Muscle of leg (tissue), 11 donors: Measurements from ENCODE around the gene SLC12A3. TPM values are rescaled to one million over a fixed set of nuclear protein-coding genes. Genes with fewer than 3 reads are reported as not detected.
A peak's percentile ranks its signal among the peaks of the same experiment; 100 is the strongest.

Source experiments
- DNase-seq: peaks from one replicate; pipeline ENCODE4 v3.0.0; 2013
- H3K27ac ChIP-seq: one replicate; pipeline ENCODE4 v1.5.1; 2013; ENCODE audit warnings: mild to moderate bottlenecking, low read length, control low read depth
- H3K27me3 ChIP-seq: one replicate; pipeline ENCODE4 v1.6.1; 2013; ENCODE audit warnings: low read length; ENCODE audit not compliant: control insufficient read depth, insufficient read depth
- H3K36me3 ChIP-seq: one replicate; pipeline ENCODE4 v1.6.1; 2013; ENCODE audit warnings: low read length; ENCODE audit not compliant: control insufficient read depth, insufficient read depth
- H3K4me1 ChIP-seq: one replicate; pipeline ENCODE4 v1.6.1; 2013; ENCODE audit warnings: low read length; ENCODE audit not compliant: control insufficient read depth, insufficient read depth
- H3K4me3 ChIP-seq: one replicate; pipeline ENCODE4 v1.5.1; 2013; ENCODE audit warnings: low read length, control low read depth
- H3K9me3 ChIP-seq: replicated peaks from 2 replicates; pipeline ENCODE4 v1.6.1; 2013; ENCODE audit warnings: low read depth, low read length; ENCODE audit not compliant: control insufficient read depth
- WGBS: methylation state at CpG from one replicate; pipeline ENCODE4 v1.1.5; 2013; ENCODE audit warnings: missing lambda C conversion rate; ENCODE audit not compliant: insufficient coverage; 5-methylcytosine and 5-hydroxymethylcytosine counted together
- polyA plus RNA-seq, 8 donors: library from polyadenylated mRNA; unstranded; fragments of 120-200 nt; gene quantifications; one replicate each; pipeline versions ENCODE4 v1.2.1 to v1.2.3, GENCODE V29; 2013; ENCODE audit warnings: inconsistent platforms in 1 of 8, low replicate concordance in 1 of 8; ENCODE audit not compliant: insufficient read length in 8 of 8, insufficient read depth in 1 of 8
- total RNA-seq: library from RNA; stranded (reverse); fragments of 120-200 nt; gene quantifications from one replicate; pipeline ENCODE4 v1.2.4, GENCODE V29; 2013

Gene SLC12A3
- total and polyA plus RNA-seq, 9 donors, result 0.03 to 0.07 (median 0.04) TPM; not detected in 2

- 80% methylated on average over 4 of the region's 7 CpGs for WGBS
- no peaks in the 10 kb centered on the region for H3K9me3 ChIP-seq
- DNase-seq, result no peak
- H3K36me3 ChIP-seq, result peaks cover 9% of the 10 kb centered on the region
- no peak overlapping the region for H3K4me3 ChIP-seq
- no peak overlapping the region for H3K27ac ChIP-seq
- peaks cover 5% of the 10 kb centered on the region for H3K4me1 ChIP-seq
- no peaks in the 10 kb centered on the region for H3K27me3 ChIP-seq
Observed at GRCh38 chr16:56950455-56950854, 85.4 kb downstream of the SLC12A3 start.

DNA sequence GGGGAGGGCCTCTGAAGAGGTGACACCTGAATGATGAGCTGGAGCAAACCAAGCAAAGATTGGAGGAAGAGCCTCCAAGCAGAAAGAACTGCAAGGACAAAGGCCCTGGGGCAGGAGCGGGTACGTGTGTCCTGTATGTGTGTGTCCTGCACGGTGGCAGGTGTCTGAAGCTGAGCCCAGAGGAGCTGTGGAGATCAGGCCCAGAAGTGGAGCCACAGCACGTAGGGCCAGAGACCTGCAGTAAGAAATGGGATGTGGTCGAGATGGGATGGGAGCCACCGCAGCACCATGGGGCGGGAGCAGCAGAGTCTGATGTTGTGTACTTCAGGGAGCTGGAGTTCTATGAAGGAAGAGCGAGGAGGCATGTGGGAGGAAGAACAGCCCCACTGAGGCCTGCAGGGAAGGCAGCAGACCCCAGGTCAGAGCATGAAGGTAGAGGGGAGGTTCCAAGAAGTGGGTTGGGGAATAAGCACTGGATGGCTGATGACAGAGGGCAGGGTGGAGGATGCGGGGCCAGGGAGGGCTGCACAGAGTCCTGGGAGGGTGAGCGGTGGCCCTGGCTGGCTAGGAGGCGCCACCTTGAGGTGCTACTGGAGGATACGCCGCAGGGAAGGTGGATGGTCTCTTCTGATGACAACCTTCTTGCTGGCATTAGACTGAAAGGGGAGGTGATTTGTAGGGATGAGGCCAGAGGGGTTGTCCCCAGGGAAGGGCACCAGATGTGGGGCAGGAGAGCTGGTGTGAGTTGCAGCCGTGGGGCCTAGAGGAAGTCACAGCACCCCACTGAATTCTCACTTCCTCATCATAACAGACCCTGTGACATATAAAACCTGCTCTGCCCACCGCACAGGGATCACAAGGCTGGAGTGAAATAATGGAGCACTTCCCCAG lies 86.1 kb downstream of the SLC12A3 start:
- WGBS, result 60% methylated on average over 10 of the region's 15 CpGs
- no peak overlapping the region for H3K27ac ChIP-seq
- H3K27me3 ChIP-seq, result no peaks in the 10 kb centered on the region
- peak; percentile 67 for DNase-seq
- H3K36me3 ChIP-seq, result peaks cover 8% of the 10 kb centered on the region
- no peaks in the 10 kb centered on the region for H3K9me3 ChIP-seq
- H3K4me3 ChIP-seq, result no peak overlapping the region
- H3K4me1 ChIP-seq, result peaks cover 4% of the 10 kb centered on the region

- Histone ChIP-seq H3K4me1 (peaks cover 4% of the 10 kb centered on the region), H3K27me3 (no peaks in the 10 kb centered on the region), H3K4me3 (no peak overlapping the region), H3K9me3 (no peaks in the 10 kb centered on the region), H3K36me3 (no peaks in the 10 kb centered on the region), H3K27ac (no peak overlapping the region)
- WGBS, result 75% methylated on average over 6 of the region's 6 CpGs
- DNase-seq, result no peak
Observed at GRCh38 chr16:56953006-56953405, 88.0 kb downstream of the SLC12A3 start.

- DNase-seq, result no peak
- Histone ChIP-seq H3K36me3 (no peaks in the 10 kb centered on the region), H3K4me3 (no peak overlapping the region), H3K4me1 (peaks cover 11% of the 10 kb centered on the region), H3K27me3 (no peaks in the 10 kb centered on the region), H3K9me3 (no peaks in the 10 kb centered on the region), H3K27ac (no peak overlapping the region)
- WGBS, result 80% methylated on average over 1 of the region's 4 CpGs
Observed at GRCh38 chr16:56956076-56956475, 91.1 kb downstream of the SLC12A3 start.

DNA sequence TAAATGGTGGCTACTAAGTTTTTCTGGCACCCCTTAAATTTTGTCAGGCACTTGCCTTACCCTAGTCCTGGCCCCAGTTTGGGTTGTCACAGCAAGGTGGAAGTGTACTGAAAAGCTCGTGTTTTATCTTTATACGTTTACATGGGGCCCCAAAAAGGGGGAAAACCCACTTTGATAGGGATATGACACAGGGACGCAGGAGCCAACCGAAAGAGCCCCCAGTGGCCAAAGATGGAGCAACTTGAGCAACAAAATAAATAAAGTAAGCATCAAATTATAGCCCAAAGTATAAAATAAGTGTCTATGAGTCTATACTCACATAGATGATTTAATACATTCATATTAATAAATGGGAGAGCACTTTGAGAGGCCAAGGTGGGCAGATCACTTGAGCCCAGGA lies 91.7 kb downstream of the SLC12A3 start:
- WGBS, result no CpG with 5 or more reads among the region's 4 CpGs
- Histone ChIP-seq H3K4me1 (peaks cover 15% of the 10 kb centered on the region), H3K27me3 (no peaks in the 10 kb centered on the region), H3K36me3 (no peaks in the 10 kb centered on the region), H3K9me3 (no peaks in the 10 kb centered on the region), H3K27ac (no peak overlapping the region), H3K4me3 (no peak overlapping the region)
- DNase-seq, result no peak

DNA sequence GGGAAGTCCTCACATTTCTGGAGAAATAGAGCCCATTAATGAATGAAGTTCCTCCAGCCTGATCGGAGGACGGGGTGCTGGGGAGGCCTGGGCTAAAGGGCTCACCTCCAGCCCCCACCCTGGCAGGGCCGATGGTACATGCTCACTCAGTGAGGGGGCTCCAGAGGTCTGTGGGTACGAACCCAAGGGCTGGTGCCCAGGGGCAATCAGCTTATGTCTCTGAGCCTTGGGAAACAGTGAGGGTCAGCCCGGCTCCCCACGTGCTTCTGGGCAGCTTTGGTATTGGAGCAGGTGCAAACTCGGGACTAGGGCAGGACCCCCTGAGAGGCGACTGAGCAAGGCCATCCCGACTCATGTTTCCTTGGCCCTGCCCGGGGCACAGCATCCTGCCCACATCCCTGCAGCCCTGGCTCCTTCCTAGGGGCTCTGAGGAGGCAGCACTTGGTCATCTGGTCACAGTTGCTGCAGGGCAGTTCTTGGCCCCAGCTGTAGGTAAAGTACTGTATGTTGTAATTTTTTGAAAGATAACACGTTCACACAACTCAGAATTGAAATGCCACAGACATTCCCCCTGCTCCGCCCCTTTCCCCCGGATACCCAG lies 95.8 kb downstream of the SLC12A3 start:
- 81% methylated on average over 9 of the region's 13 CpGs for WGBS
- Histone ChIP-seq H3K27ac (peak overlapping the region; percentile 42), H3K36me3 (no peaks in the 10 kb centered on the region), H3K4me1 (peaks cover 37% of the 10 kb centered on the region), H3K9me3 (no peaks in the 10 kb centered on the region), H3K27me3 (no peaks in the 10 kb centered on the region), H3K4me3 (no peak overlapping the region)
- no peak for DNase-seq

- WGBS, result 76% methylated on average over 2 of the region's 3 CpGs
- H3K9me3 ChIP-seq, result no peaks in the 10 kb centered on the region
- no peaks in the 10 kb centered on the region for H3K36me3 ChIP-seq
- DNase-seq, result no peak
- H3K4me1 ChIP-seq, result peaks cover 37% of the 10 kb centered on the region
- no peak overlapping the region for H3K4me3 ChIP-seq
- H3K27me3 ChIP-seq, result no peaks in the 10 kb centered on the region
- peak overlapping the region; percentile 79 for H3K27ac ChIP-seq
Observed at GRCh38 chr16:56961386-56961785, 96.4 kb downstream of the SLC12A3 start.

GRCh38 chr16:56961851-56962281 lies 96.9 kb downstream of the SLC12A3 start, which contains the start of gene CETP:
Gene CETP (plus strand): TSS chr16:56961950. CDS start chr16:56961980, 30 bp downstream.
- Histone ChIP-seq H3K4me3 (no peak within 1 kb of the TSS), H3K27ac (peak within 1 kb of the TSS; percentile 79), H3K9me3 (no peaks in the 10 kb centered on the region), H3K27me3 (no peaks in the 10 kb centered on the region), H3K4me1 (peaks cover 37% of the 10 kb centered on the region), H3K36me3 (no peaks in the 10 kb centered on the region)
- 63% methylated on average over 11 of the region's 12 CpGs for WGBS
- DNase-seq, result no peak

GRCh38 chr16:56964243-56965148 lies 99.5 kb downstream of the SLC12A3 start:
- WGBS, result 41% methylated on average over 29 of the region's 30 CpGs
- DNase-seq, result peak; percentile 76
- H3K9me3 ChIP-seq, result no peaks in the 10 kb centered on the region
- peaks cover 35% of the 10 kb centered on the region for H3K4me1 ChIP-seq
- H3K36me3 ChIP-seq, result no peaks in the 10 kb centered on the region
- no peaks in the 10 kb centered on the region for H3K27me3 ChIP-seq
- no peak overlapping the region for H3K4me3 ChIP-seq
- H3K27ac ChIP-seq, result no peak overlapping the region
